HuH-7 (cell line): ENCODE results near the gene HLA-DRB5.
"Not testable (repeated sequence)": the region's sequence is repeated elsewhere in the genome, so short reads cannot be mapped to it uniquely, and the experiment has no call there.

Source experiments
- DNase-seq: peaks from one replicate; pipeline ENCODE4 v3.0.0; 2011; ENCODE audit warnings: low spot score

HLA-DRB5 gene

DNA sequence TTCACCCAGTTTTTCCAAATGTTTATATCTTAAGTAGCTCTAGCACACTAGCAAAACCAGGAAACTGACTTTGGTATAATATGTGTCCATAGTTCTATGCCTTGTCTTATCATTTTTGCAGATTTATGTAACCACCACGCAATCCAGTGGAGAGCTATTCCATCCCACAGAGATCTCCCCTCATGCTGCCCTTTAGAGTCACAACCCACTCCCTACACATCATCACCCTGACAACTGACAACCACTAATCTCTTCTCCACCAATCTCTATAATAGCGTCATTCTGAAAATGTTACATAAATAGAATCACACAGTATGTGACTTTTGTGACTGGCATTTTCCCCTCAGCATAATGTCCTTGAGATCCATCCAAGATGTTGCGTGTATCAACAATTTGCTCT lies 29.1 kb downstream of the HLA-DRB5 start:
- no peak for DNase-seq

DNA sequence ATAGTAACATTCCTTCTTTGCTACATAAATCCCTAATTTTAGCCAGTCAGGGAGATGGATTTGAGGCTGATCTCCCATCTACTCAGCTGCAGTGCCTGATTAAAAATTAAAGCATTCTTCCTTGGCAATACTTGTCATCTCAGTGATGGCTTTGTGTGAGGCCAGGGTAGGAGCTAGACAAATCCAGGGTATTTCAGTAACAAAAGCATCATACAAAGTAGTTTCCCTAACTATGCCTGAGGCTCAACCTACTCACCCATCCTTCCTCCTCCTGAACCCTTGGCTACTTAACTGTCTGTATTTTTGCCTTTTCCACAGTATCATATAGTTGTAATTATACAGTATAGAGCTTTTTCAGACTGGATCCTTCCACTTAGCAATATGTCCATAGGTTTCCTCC lies 37.7 kb downstream of the HLA-DRB5 start:
- no peak for DNase-seq

DNA sequence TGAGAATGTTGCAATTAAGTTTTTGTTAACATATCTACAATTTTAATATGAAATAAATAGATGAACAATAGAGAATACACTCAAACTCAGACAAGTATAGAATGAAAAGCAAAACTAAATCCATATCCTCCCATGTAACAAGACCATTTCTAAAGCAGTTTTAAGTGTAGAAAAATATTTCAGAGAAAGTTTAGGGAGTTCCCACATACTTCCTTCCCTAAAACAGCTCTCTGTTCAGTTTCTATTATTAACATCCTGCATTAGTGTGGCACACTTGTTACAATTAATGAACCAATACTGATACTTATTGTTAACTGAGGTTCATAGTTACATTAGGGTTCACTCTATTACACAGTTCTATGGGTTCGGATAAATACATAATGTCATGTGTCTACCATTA lies 38.4 kb downstream of the HLA-DRB5 start:
- no peak for DNase-seq

DNA sequence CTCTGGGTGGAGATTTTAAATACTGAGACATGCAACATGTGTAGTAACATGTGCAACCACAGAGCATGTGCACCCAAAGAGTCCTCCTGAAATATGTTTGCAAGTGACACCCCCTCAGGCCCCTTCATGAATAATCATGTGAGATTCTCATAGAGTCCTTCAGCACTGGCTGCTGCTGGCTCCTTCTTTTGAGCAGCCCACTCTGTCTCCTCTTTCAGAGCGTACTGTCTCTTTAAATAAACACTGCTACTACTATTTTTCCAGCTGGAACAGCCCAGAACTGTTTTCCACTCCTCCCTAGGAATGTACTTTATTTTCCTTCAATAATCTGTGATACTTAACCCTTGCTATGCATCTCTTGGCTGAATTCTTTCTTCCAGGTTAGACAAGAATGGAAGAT lies 42.0 kb downstream of the HLA-DRB5 start:
- no peak for DNase-seq

DNA sequence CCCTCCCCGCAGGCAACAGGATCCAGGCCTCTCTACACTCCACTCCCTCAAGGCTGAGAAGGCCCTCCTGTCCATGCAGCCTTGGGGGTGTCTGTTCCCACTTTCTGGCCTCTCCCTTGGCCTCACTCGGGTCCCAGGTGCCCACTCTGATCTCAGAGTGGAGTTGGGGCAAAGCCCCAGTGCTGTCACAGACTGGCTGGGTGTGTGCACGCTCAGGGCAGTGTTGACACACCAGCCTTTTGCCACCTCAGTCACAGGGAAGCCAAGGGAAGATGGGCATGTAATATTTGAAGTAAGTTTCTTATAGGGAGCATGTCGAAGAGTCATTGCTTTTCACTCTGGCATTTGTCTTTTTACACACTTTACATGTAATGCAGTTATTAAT lies 45.5 kb downstream of the HLA-DRB5 start:
- no peak for DNase-seq

DNA sequence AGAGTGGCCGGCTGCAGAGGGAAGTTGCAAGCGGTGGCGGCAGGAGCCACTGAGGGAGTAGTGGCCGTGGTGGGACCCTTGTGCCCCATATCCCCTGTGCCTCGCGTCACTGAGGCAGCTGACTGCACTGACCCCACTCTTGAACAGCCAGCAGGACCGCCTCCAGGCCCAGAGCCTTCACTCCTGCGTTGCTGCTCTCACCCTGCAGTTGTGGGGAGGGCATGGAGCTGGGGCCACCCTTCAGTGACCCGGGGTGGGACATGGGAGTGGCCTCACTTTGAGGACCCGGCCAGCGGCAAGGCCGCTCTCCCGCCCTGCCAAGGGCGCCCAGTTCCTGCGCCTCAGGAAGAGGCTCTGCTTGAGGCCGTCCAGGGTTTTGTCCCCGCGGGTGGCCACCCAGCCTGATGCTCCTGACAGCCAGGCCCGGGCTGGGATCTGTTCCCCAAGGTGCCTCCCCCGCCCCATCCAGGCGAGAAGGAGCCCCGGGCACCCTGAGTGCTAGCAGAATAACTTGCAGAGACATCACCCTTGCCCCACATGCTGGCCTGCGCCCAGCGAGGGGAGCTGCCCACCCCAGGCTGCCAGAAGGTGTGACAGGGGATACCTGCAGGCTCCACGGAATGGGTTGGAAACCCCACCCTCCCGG lies 46.0 kb downstream of the HLA-DRB5 start:
- no peak for DNase-seq

DNA sequence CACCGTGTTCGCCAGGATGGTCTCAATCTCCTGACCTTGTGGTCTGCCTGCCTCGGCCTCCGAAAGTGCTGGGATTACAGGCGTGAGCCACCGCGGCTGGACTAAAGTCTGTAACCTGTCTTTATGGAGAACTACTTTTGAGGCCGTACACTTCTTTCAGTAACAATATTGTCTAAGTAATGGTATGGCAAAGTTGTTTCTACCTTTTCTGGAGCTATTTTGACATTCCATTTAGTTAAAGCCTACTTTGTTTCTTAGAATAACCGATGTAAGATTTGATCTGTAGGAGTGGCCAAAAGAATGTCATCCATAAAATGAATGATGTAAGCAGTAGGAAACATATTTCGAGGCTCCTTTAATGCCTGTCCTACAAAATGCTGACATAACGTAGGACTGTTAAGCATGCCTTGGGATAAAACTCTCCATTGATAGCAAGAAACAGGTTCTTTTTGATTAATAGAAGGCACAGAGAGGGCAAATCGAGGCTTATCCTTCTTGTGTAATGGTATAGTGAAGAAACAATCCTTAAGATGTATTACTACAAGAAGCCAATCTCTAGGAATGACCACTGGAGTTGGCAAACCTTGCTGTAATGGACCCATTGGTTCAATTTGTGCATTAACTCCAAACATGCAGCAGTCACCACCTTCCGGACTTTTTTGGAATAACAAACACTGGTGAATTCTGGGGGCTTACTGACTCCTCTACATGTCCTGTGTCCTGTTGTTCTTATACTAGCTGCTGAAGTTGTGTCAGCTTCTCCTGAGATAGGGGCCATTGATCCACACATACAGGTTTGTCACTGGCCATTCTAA lies 54.5 kb downstream of the HLA-DRB5 start:
- DNase-seq: peak; percentile 39

DNA sequence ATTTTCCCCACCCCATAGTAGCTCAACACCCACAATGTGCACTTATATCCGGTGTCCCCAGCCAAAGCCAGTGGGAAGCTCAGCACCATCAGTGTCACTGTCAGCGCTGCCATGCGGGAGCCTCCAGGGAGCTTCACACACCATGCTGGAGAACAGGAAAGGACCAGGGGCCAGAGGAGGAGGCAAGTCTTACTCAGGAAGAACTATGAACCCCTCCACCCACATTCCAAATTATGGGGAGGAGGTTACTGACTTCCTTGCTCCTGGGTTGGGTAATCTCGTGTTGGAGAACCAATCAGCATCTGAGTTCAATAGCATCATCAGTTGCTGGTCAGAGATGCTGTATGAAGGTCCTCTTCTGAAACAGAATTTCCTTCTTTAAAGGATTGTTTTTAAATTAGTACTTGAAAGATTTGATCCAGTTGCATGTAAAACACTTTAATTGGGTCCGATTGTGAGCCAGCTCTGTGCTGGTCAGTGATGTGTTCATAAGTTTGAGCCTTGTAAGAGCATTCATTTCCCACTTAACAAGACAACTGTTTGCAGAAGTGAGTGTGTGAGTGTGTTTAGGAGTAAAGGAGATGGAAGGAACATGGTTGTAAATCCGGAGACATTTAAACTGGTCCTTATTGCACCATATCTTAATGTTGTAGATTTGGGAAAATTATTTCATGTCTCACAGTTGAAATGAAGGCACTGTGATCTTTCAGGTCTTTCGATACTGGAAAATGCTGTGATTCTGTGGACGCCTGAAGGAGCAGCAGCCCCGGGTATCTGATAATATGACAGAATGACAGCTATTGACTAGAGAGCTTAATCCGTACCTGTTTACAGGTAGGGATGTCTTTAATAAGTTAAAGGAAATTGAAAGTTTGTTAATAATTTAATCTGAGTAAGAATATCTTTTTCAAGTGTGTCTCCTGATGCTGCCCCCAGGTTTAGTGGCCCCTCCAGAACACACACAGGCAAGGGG lies 56.4 kb downstream of the HLA-DRB5 start:
- peak; percentile 15 for DNase-seq

DNA sequence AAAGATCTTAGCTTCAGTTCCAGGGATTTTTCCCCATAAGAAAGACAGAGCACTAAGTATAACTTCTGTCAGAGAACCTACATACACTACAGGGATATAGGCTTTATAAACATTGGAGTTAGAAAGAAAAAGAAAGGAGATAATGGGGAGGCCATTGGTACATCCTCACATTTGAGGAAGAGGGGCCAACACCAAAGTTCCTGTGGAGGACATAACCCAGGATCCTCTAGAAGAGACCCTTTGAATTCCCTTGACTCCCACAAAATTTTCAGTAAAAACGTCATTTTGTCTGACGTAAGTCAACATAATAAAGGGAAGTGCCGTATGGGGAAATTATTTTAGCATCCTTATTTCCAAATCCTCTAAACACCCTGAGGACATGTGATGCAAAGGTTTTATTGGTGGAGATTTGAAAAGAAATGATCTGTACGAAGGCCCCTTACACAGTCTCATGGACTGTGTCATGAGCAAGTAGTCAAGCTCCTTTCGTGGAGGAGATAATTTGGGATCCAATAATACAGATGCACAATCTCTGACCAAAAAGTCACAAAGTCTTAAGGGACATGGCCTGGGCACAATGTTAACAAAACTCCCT lies 57.2 kb downstream of the HLA-DRB5 start:
- no peak for DNase-seq

DNA sequence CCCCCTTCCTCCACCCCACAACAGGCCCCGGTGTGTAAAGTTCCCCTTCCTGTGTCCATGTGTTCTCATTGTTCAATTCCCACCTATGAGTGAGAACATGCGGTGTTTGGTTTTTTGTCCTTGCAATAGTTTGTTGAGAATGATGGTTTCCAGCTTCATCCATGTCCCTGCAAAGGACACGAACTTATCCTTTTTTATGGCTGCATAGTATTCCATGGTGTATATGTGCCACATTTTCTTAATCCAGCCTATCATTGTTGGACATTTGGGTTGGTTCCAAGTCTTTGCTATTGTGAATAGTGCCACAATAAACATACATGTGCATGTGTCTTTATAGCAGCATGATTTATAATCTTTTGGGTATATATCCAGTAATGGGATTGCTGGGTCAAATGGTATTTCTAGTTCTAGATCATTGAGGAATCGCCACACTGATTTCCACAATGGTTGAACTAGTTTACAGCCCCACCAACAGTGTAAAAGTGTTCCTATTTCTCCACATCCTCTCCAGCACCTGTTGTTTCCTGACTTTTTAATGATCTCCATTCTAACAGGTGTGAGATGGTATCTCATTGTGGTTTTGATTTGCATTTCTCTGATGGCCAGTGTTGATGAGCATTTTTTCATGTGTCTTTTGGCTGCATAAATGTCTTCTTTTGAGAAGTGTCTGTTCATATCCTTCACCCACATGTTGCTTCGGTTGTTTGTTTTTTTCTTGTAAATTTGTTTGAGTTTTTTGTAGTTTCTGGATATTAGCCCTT lies 62.2 kb downstream of the HLA-DRB5 start:
- DNase-seq: not testable (repeated sequence)
